NCI-H2171 (cell line): ENCODE results near the gene ALDH4A1.

Source experiments
- DNase-seq: peaks from one replicate; lab custom pipeline; 2025; lab: John Stamatoyannopoulos, UW

ALDH4A1 gene

GRCh38 chr1:18922848-18923755 is 20.7 kb upstream of the ALDH4A1 start:
- DNase-seq = no peak

- peak; percentile 64 for DNase-seq
Observed at GRCh38 chr1:18922319-18922726, 20.0 kb upstream of the ALDH4A1 start.

- no peak for DNase-seq
Observed at GRCh38 chr1:18921516-18922251, 19.3 kb upstream of the ALDH4A1 start.

- no peak for DNase-seq
Observed at GRCh38 chr1:18920931-18921330, 18.6 kb upstream of the ALDH4A1 start.

DNA sequence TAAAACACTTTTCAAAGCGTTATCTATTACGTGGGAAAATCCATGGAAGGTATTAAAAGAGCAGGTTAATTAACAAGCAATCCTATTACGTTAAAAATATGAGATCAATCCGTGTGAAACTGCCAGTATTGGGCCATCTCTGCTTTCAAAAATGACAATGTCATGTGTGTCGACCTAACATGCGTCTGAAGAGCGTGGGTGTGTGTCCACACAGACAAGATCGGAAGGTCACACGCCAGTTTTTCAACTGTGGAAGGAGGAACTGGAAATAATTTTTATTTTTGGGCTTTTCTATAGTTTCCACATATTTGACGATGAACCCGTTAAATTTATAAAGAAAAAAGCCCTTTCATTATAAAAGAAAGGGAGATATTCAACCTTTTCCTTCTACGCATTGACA is 17.6 kb upstream of the ALDH4A1 start:
- no peak for DNase-seq

DNA sequence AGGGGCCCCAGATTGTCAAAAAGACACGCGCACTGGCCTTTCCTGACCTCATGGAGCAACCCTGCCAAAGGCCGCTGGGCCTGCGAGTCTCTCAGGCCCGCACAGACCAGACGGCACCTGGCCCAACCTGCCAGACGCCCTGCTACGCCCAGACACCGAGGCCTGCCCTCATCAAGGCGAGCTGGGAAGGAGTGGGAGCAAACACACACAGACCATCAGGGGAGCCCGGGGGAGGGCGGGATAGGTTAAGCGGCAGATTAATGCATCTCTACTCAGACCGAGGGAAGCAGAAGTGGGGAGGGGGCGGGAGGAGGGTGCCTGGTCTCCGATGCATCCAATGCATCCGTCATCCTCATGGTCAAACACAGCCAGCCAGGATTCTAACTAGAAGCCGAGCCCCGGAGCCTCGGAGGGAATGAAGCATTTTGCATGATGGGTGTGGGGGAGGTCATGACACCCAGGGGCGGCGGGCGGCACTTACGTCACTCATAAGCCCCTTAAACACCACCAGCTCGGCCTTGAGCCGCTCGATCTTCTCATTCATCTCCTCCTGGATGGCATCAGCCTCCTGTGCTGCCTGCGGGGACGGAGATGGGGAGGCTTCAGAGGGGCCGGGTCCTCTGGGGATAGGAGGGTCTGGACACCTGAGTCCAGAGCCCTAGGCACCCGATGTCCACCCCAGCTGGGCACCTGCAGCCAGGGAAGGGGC is 17.0 kb upstream of the ALDH4A1 start:
- DNase-seq = no peak

- no peak for DNase-seq
Observed at GRCh38 chr1:18918417-18918816, 16.1 kb upstream of the ALDH4A1 start.

DNA sequence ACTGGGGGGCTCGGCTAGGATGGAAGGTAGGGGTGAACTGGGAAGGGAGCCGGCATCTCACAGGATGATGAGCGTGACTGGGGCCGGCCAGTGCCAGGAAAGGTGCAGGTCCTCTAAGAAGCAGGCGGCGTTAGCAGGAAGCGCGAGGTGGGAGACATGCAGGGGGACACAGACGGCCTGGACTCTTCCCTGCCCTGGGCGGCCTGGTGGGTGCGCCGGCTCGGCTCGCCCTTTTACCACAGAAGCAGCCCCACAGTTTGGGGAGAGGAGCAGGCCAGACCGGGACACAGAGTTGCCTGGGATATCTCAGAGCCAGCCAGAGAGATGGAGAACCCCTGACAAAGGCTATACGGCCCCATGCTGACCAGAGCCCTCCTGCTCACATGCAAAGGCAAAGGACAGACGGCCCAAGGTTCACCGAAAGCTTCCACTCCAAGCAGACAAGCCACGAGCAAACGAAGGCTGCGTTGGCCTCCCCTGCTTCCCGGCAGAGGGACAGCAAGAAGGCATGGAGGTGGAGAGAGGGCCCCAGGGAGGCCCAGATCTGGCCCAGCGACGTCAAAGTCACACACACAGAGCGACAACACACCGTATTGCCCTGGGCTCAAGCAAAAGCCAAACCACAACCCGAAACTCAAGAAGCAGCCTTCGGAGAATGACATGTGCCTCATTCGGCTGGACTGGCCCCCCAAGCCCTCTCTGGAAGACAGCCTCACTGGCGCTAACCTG is 14.9 kb upstream of the ALDH4A1 start:
- DNase-seq = no peak

- DNase-seq = no peak
Observed at GRCh38 chr1:18915341-18915740, 13.0 kb upstream of the ALDH4A1 start.

DNA sequence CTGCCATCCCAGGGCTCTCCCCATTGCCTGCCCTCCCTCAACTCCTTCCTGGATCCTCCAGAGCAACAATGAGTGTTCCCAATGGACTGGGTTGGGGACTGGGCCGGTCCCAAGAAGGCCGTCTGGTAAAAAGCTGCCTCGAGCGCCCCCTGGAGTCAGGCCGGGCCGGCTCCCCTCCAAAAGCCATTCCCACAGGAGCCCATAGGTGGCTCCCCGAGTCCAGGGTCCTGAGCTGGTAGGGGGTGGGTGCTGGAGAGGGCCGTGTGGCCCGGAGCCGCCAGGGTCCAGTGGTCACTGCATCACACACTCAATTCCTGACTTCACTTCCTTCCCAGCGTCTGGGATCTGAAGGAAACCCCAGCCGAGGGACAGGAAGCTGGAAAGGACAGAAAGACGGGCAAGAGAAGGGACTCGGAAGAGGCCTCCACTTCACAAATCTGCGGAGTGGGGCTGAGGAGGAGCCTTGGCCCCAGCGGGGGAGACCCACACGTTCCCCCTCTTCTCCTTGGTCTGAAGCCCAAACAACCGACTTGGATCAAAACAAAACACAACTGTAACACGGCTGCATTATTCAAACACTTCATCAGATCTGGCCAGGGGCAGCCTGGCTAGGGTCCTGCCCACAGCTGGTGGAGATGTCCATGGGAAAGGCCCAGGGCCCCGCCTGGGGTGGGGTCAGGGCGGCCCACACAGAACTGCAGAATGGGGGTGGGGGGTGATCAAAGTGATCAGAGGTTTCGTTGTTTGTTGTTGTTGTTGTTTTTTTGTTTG is 10.9 kb upstream of the ALDH4A1 start:
- DNase-seq = no peak

DNA sequence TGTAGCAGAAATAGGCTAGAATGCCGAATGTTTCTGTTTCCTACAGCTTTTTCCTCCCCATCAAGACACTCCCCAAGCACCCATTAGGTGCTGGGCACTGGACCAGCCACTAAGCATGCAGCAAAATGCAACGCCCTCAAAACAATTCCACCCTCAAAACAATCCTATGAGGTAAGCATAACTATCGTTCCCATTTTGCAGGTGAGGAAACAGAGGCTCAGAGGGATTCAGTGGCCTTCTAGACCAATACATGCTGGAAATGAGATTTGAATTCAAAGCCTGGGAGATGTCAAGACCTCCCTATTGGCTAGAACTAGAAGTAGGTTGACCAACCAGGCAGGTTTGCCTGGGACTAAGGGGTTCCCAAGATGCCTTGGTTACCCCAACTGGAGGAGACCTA is 10.2 kb upstream of the ALDH4A1 start:
- no peak for DNase-seq

- DNase-seq = no peak
Observed at GRCh38 chr1:18908911-18909771, 6.8 kb upstream of the ALDH4A1 start.

- no peak for DNase-seq
Observed at GRCh38 chr1:18907917-18908845, 5.8 kb upstream of the ALDH4A1 start.

- DNase-seq = peak; percentile 60
Observed at GRCh38 chr1:18907021-18907916, 4.9 kb upstream of the ALDH4A1 start.

- no peak for DNase-seq
Observed at GRCh38 chr1:18903291-18903756, 969 bp upstream of the ALDH4A1 start.

- peak; percentile 22 for DNase-seq
Observed at GRCh38 chr1:18901952-18902522, 318 bp downstream of the ALDH4A1 start.

- DNase-seq = no peak
Observed at GRCh38 chr1:18901147-18901951, 1.0 kb downstream of the ALDH4A1 start.
